Sigmoid colon (tissue), 7 donors: ENCODE results near the gene CDH13. TPM values are rescaled to one million over a fixed set of nuclear protein-coding genes. Genes with fewer than 3 reads are reported as not detected.

ENCODE experiments used
- DNase-seq: peaks from one replicate; pipeline ENCODE4 v3.0.0-alpha.2; 2019
- H3K27ac ChIP-seq, 4 donors: fragments of 200-600 bp; sonication (generic); one replicate each; pipeline ENCODE4 v1.5.1; 2016 to 2019; ENCODE audit warnings: mild to moderate bottlenecking in 1 of 4
- H3K27me3 ChIP-seq, 3 donors: fragments of 200-600 bp; sonication (generic); one replicate each; pipeline ENCODE4 v1.5.1; 2019; ENCODE audit warnings: mild to moderate bottlenecking in 1 of 3
- H3K36me3 ChIP-seq, 4 donors: fragments of 200-600 bp; sonication (generic); one replicate each; pipeline ENCODE4 v1.5.1; 2016 to 2019
- H3K4me1 ChIP-seq, 4 donors: fragments of 200-600 bp; sonication (generic); one replicate each; pipeline ENCODE4 v1.5.1; 2017 to 2019
- H3K4me3 ChIP-seq, 4 donors: fragments of 200-600 bp; sonication (generic); one replicate each; pipeline ENCODE4 v1.5.1; 2017 to 2019; ENCODE audit warnings: mild to moderate bottlenecking in 2 of 4, moderate library complexity in 1 of 4
- H3K9me3 ChIP-seq, 4 donors: fragments of 200-600 bp in 3 of 4; sonication (generic) in 3 of 4; one replicate each; pipeline versions ENCODE4 v1.5.1 to v1.6.1; 2013 to 2019
- CTCF ChIP-seq, 4 experiments: fragments of 450-650 bp in 3 of 4; fragments of 200-600 bp in 1 of 4; IDR thresholded peaks; one replicate each; pipeline ENCODE4 v1.5.1; 2016 to 2019; ENCODE audit warnings: antibody characterized with exemption in 4 of 4, mild to moderate bottlenecking in 3 of 4, moderate library complexity in 2 of 4
- EP300 ChIP-seq, 4 donors: sonication (generic); formaldehyde crosslinking; IDR thresholded peaks; one replicate each; pipeline ENCODE4 v1.6.1; 2017; ENCODE audit warnings: antibody characterized with exemption in 4 of 4
- POLR2A ChIP-seq, 2 donors: fragments of 450-650 bp; IDR thresholded peaks; one replicate each; pipeline ENCODE4 v1.6.1; 2016; ENCODE audit warnings: antibody characterized with exemption in 2 of 2, mild to moderate bottlenecking in 2 of 2, moderate library complexity in 2 of 2
- POLR2AphosphoS5 ChIP-seq, 4 donors: sonication (generic); formaldehyde crosslinking; IDR thresholded peaks; one replicate each; pipeline ENCODE4 v1.6.1; 2017; ENCODE audit warnings: antibody characterized with exemption in 4 of 4
- WGBS, 2 donors: extraction: QIAGEN DNeasy Blood & Tissue Kit; methylation state at CpG; one replicate each; pipeline ENCODE4 v1.1.7; 2013; 5-methylcytosine and 5-hydroxymethylcytosine counted together
- intact Hi-C: fragments of 100-400 bp; cut with DNase I; formaldehyde crosslinking; loops from one replicate; pipeline ENCODE4 v1.15.1; 2023
- polyA plus RNA-seq, 3 donors: library from polyadenylated mRNA; stranded (reverse); fragments of 200-250 nt; gene quantifications; one replicate each; pipeline ENCODE4 v1.2.3, GENCODE V29; 2013
- total RNA-seq, 4 donors: library from RNA; depleted of rRNA; stranded (reverse); fragments of >200 nt; gene quantifications; one replicate each; pipeline ENCODE4 v1.1.0, GENCODE V29; 2016
- donor health status: healthy with polysubstance abuse.
- donor health status: Bipolar disorder and iron deficiency.
- donor health status: healthy.

Gene CDH13
- total and polyA plus RNA-seq, 7 donors, result 0.60 to 17.6 (median 11.8) TPM

- Histone ChIP-seq H3K27me3 (no peaks in the 10 kb centered on the region), H3K36me3 (no peaks in the 10 kb centered on the region), H3K9me3 (peaks cover 0 to 6% (median 0%) of the 10 kb centered on the region in 4 donors), H3K4me1 (no peaks in the 10 kb centered on the region), H3K27ac (no peak overlapping the region), H3K4me3 (no peak overlapping the region)
- no peak for TF ChIP-seq POLR2AphosphoS5 (IDR thresholded peaks at IDR 0.05)
- no peak for TF ChIP-seq CTCF (IDR thresholded peaks at IDR 0.05)
- TF ChIP-seq POLR2A (IDR thresholded peaks at IDR 0.05), result no peak
- TF ChIP-seq EP300 (IDR thresholded peaks at IDR 0.05), result no peak
- intact Hi-C loops, result no loop called here
- no peak for DNase-seq
- WGBS, 2 donors, result 67 to 73% methylated on average over 2 of the region's 2 CpGs
These were observed 954.3 kb downstream of the CDH13 start for GRCh38 chr16:83581082-83581481.

- no peak for DNase-seq
- no peaks in the 10 kb centered on the region for H3K36me3 ChIP-seq
- H3K4me1 ChIP-seq, result no peaks in the 10 kb centered on the region
- H3K27me3 ChIP-seq, result no peaks in the 10 kb centered on the region
- no peak overlapping the region for H3K4me3 ChIP-seq
- 77 to 79% methylated on average over 5 of the region's 5 CpGs for WGBS, 2 donors
- no peak for TF ChIP-seq EP300 (IDR thresholded peaks at IDR 0.05)
- TF ChIP-seq POLR2AphosphoS5 (IDR thresholded peaks at IDR 0.05), result no peak
- no peak for TF ChIP-seq POLR2A (IDR thresholded peaks at IDR 0.05)
- TF ChIP-seq CTCF (IDR thresholded peaks at IDR 0.05), result no peak
- H3K27ac ChIP-seq, result no peak overlapping the region
- no peaks in the 10 kb centered on the region for H3K9me3 ChIP-seq
- intact Hi-C loops, result no loop called here
These were observed 955.4 kb downstream of the CDH13 start for GRCh38 chr16:83581994-83582747.

- H3K27me3 ChIP-seq, result no peaks in the 10 kb centered on the region
- intact Hi-C loops, result no loop called here
- WGBS, 2 donors, result 76 to 80% methylated on average over 13 of the region's 13 CpGs
- no peak for DNase-seq
- TF ChIP-seq POLR2A (IDR thresholded peaks at IDR 0.05) (no peak), POLR2AphosphoS5 (IDR thresholded peaks at IDR 0.05) (no peak), EP300 (IDR thresholded peaks at IDR 0.05) (no peak), CTCF (IDR thresholded peaks at IDR 0.05) (no peak)
- no peak overlapping the region for H3K27ac ChIP-seq
- no peaks in the 10 kb centered on the region for H3K36me3 ChIP-seq
- H3K4me3 ChIP-seq, result no peak overlapping the region
- H3K9me3 ChIP-seq, result no peaks in the 10 kb centered on the region
- H3K4me1 ChIP-seq, result no peaks in the 10 kb centered on the region
These were observed 959.3 kb downstream of the CDH13 start for GRCh38 chr16:83586036-83586435.

GRCh38 chr16:83586461-83587200 is 959.9 kb downstream of the CDH13 start:
- TF ChIP-seq POLR2A (IDR thresholded peaks at IDR 0.05) (no peak), POLR2AphosphoS5 (IDR thresholded peaks at IDR 0.05) (no peak), EP300 (IDR thresholded peaks at IDR 0.05) (no peak), CTCF (IDR thresholded peaks at IDR 0.05) (no peak)
- no peaks in the 10 kb centered on the region for H3K36me3 ChIP-seq
- no peak for DNase-seq
- no peaks in the 10 kb centered on the region for H3K9me3 ChIP-seq
- no peaks in the 10 kb centered on the region for H3K4me1 ChIP-seq
- H3K27me3 ChIP-seq, result no peaks in the 10 kb centered on the region
- intact Hi-C loops, result no loop called here
- H3K27ac ChIP-seq, result no peak overlapping the region
- no peak overlapping the region for H3K4me3 ChIP-seq
- 33 to 34% methylated on average over 11 of the region's 11 CpGs for WGBS, 2 donors
